ENCODE measurements around the gene NPPA.
A peak's percentile ranks its signal among the peaks of the same experiment; 100 is the strongest.
"Not testable (repeated sequence)": the region's sequence is repeated elsewhere in the genome, so short reads cannot be mapped to it uniquely, and the experiment has no call there.

Gene NPPA

DNA sequence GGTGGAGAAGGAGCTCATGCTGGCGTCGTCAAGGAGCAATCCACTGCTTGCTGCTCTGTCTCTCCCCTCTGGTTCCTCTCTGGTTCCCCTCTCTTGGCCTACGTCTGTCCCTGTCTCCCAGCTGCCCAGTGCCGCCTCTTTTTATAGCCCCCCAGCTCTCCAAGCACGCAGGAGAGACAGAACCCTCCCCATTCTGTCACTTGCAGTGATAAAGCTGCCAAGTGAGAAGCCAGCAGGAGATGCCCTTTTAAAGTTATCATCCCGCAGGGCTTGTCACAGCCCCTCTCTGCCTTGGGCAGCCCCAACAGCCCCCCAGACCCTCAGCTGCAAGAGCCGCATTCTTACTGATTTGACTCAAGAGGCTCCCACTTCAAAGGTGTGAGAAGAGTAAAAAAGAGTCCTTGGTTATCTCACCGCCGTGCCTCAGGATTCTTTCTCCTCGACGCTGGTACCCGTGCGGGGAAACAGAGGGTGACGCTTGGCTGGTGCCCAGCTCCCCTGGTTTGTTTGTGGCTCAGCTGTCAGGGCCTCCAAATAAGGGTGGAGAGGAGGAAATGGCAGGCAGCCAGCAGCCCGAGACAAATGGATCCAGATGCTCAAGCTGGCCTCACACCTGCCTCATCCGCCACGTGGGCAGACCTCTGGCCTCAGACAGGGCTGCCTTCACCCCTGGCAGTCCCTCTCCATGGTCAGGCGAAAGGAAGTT is at the start of gene NPPA:
Gene NPPA (minus strand): TSS at position 117 of the 706 bp plus-strand sequence. CDS start 99 bp downstream, at position 18.
- DNase-seq: no peak

DNA sequence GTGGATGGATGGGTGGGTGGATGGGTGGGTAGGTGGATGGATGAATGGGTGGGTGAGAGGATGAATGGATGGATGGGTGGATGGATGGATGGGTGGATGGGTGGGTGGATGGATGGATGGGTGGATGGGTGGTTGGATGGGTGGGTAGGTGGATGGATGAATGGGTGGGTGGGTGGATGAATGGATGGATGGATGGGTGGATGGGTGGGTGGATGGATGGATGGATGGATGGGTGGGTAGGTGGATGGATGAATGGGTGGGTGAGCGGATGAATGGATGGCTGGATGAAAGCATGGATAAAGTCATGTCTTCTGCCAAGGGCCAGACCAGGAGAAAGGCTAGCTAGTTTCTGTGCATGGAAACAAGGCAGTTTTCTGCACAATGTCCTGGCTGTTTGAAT is 46.9 kb upstream of the NPPA start:
- DNase-seq: not testable (repeated sequence)

DNA sequence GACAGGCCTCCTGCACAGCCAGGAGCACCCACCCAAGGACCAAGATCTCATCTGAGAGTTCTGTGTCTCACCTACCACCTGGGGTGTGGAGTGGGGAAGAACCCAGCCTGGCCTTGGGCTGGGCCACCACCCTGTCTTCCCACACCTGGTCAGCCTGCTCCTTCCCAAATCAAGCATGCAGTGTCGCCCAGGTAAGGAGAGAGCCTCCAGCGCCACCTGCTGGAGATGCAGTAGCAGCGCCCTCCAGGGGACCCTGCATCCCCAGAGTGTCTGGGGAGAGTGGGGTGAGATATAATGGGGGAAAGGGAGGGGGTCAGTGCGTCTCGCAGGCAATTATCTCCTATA is 46.3 kb upstream of the NPPA start:
- DNase-seq: peak in 38 of 56 donors; percentile 2 to 59 (median 24)

DNA sequence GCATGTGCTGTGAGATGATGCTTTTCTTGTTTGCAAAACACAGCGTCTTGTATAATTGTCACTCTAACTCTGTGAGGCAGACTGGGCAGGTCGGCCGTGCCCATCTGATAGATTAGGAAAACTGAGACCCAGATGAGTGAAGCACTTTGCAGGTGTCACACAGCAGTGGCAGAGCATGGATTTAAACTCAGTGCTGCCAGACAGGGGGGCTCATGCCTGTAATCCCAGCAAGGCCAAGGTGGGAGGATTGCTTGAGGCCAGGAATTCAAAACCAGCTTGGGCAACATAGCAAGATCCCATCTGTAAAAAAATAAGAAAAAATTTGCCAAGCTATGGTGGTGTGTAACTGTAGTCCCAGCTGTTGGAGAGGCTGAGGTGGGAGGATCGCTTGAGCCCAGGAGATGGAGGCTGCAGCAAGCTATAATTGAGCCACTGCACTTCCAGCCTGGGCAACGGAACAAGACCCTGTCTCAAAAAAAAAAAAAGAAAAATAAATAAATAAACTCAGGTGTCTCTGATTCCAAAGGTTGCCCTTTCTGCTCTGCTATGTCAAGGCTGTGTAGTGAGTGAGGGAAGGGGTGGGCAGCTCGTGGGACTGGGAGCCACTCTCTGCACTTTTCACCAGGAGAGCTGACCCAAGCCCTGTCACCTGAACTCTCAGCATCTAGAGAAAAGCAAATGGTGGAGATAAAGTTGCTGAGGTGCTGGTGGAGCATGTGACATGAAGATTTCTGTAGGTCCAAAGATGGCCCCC is 44.0 kb upstream of the NPPA start:
- no peak for DNase-seq

DNA sequence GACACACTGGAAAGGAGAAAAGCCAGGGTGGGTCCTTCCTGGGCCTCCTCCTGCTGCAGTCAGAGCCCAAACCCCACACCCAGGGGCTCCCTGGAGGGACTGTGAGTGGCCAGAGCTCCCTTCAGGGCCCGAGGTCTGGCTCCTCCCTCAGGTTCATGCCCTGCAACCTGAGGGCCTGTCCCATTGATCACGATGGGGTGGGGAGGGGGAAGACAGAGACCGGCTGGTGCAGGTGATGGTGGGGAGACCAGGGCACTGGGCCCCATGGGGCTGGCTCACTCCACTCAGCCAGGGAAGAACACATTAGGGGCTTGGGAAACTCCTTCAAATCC is 41.3 kb upstream of the NPPA start:
- DNase-seq: no peak

DNA sequence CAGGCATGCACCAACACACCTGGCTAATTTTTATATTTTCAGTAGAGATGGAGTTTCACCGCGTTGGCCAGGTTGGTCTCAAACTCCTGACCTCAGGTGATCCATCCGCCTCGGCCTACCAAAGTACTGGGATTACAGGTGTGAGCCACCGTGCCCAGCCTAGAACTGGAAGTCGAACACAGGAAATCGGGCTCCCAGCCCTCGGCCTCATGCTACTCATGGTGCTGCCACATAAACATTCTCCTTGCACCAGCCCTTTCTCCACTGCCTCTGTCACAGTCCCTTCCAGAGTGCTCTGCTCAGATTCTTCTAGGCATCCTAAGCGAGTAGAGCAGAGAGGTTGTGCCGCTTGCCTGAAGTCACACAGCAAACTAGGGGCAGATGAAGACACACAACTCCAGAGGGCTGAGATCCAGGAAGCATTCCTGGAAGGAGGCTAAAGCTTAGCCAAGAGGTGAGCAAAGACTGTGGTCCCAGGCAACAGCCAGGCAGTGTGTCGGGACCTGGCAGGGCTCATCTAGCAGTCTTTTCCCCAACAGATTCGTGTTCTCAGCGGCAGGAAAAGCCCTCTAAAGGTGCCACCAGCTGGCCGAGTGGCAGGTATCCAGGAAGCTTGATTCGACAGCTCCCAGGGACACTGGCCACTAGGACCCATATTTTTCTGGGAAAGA is 40.8 kb upstream of the NPPA start:
- DNase-seq: no peak

DNA sequence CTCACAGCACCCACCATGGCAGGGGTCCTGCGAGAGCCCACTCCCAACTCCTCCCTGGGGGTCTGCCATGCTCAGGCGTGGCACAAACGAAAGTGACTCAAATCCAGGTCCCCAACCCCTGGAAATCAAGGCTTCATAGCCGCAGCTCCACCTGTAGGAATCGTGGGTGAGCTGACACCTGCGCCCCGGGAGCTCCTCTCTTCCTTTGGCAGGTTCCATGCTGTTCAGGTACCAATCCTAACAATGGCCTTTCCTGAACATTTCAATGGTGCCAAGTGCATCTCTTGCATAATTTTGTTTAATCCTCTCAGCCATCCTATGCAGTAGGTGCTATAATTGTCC is 40.1 kb upstream of the NPPA start:
- DNase-seq: no peak

DNA sequence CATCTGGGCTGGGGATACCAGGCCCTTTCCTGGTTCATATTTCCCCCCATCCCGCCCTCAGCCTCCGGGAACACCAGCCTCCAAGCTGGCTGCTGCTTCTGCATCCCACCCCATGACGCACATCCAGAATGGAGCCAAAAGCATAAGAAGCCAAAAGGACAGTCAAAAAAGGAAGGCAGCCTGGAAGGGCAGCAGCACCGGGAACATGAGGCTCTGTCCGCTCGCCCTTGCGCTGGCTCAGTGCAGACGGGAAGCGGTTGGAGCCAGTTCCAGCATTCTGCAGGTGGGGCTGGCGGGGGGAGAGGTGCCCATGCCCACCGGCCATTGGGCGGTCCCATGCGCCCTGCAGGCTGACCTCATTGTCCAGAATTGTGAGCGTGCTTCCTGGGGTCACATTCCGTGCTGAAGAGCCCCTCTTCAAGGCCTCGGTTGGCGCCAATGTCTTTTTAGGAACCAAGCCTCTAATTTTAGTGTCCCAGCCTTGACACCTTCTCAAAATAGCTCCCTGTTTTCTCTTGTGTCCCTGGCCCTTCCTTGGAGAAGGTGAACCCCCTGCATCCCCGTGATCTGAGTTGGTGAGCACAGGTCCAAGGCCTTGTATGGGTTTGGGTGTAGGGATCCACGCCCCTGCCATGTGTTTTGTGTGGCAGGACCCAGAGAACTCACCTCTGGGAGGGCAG is 39.5 kb upstream of the NPPA start:
- no peak for DNase-seq

DNA sequence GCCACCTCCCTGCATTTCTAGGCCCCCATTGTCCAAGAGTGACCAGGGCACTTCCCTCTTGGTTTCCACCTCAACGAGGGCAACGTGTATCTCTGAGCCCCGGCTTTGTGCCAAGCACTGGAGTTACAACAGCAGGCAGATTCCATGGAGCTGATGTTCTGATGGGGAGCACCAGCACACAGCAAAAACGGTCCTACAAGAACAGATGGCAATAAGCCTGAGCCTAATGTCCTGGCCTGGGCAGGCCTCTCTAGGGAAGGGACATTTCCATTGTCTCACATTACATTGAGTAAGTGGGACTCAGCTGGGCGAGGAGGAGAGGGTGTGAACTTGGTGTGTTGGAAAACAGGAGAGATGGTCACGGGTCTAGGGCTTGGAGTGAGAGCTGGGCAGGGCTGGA is 38.3 kb upstream of the NPPA start:
- DNase-seq: no peak

DNA sequence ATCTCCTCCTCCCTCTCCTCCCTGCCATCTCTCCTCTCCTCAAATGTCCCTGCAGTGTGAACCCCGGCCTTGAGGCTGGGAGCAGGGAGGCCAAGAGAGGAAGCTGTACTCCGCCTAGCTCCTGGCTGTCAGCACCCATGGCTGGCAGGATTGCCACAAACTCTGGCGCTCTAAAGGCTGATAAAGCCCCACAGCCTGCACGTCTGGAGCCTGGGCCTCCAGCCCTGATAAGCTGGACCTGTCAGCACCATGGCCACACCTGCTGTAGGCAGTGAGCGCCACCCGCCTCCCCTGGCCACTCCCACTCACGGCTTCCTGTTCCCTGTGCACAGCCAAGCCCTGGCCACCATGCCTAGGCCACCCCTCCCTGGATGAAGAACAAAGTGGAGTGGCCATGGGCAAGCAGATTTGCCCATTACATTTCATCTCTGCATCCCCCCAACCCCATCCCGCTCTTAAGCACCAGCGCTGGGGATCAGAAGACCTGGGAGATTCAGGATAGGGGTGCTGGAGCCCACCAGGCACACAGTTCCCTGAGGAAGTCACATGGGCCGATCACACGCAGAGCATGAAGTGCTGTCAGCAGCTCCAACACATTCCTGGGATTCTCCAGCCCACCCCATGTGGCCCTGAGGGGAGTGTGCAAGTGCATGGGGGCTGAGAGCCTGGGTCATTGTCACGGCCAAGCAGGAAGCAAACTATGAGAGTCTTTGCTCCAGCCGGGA is 35.4 kb upstream of the NPPA start:
- no peak for DNase-seq

DNA sequence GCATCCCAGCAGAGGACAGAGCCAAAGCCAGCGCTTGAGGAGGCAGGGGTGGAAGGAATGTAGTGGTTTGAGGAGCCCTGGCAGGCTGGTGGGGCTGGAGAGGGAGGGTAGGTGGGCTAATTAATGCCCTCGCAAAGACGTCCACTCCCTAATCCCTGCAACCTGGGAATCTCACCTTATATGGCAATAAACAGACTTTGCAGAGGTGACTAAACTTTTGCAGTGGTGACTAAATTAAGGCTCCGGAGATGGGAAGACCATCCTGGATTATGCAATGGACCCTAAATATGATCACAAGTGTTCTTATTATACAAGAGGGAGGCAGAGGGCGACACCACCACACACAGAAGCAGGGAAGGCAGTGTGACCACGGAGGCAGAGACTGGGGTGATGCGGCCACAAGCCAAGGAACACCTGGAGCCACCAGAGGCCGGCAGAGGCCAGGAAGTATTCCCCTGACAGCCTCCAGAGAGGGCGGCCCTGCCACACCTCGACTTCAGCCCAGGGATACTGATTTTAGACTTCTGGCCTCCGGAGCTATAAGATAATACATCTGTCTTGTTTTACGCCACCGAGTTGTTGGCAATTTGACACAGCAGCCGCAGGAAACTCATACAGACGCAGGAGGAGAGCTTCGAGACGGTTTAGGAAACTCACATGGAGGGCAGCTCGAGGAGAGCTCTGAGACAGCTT is 34.3 kb upstream of the NPPA start:
- DNase-seq: no peak

DNA sequence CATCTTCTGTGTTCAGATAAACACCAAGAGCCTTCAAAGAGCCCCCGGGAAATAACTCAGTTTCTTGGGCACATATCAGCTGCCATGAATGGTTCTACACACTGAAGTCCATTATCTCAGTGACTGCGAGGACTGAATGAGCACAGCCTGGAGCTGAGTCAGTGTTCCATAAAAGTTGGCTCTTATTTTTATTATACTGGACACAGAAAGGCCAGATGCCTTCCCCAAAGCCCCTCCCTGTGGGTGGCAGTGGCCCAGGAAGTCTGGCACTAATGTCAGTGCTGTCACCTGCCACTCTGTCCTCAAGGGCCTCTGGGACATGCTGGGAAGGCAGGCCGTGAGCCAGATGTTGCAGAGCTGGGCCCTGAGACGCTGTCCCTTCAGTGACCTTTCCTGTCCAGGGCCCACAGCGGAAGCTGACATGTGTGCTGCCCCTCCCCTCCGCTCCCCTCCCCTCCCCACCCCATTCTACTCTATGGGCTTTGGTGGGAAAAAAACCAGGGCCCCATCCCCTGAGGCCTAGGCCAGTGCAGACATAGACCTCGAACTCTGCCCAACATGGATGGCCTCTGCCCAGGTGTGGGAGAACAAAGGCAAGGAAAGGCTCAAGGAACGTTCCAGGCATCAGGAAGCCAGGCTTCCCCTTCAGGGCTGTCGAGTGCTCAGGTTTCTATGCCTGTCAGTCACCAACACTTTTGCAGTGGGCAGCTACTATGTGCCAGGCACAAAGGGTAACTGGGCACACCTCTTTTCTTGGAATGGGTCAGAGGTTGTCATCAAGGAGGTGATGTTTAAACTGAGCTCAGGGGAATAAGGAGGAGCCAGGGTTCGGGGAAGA is 33.5 kb upstream of the NPPA start:
- peak in 38 of 56 donors; percentile 4 to 74 (median 19) for DNase-seq

DNA sequence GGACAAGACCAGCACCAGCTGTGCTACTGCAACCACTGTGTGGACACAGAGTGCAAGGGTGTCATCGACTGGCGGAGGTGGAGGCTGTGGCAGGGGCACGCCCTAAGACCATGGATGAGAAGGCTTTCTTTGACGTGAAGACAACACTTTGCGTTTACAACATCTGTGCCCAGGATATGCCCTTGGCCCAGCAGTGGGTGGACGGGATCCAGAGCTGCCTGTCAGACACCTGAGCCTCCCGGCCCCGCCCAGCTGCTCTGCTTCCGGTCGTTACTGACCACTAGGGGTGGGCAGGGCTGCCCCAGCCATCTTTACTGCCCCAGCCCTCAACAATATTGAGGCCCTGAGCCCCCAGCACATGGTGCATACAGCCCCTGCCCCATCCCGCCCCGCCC is 32.6 kb upstream of the NPPA start:
- no peak for DNase-seq

DNA sequence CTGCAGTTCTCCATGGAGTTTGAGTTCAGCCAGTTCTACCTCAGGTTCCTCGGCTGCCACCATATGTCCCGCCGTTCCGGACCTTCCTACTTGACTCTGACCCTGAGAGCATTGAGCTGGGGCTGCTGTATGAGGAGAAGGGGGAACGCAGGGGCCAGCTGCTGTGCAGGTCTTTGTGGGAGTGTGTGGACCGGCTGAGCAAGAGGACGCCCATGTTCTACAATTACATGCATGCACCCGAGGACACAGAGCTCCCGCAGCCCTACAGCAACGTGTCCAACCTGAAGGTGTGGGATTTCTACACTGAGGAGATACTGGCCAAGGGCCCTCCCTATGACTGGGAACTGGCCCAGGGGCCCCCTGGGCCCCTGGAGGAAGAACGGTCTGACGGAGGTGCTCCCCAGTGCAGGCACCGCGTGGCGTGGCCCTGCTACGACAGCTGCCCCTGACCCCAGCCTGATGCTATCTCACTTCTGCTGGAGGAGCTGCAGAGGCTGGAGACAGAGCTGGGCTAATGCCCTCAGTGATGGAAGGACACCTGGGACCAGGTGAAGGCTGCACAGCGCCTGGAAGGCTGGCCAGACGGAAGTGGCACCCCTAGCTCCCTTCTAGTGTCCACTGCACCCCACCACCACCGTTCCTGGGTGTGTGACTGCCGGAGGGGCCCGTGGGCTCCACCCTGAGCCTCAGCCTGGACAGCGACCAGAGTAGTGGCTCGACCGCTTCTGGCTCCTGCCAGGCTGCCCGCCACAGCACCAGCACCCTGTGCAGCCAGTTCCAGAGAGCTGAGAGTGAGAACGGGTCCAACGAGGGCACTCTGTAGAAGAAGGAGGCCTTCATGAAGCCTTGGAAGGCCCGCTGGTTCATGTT is 32.0 kb upstream of the NPPA start:
- DNase-seq: no peak

DNA sequence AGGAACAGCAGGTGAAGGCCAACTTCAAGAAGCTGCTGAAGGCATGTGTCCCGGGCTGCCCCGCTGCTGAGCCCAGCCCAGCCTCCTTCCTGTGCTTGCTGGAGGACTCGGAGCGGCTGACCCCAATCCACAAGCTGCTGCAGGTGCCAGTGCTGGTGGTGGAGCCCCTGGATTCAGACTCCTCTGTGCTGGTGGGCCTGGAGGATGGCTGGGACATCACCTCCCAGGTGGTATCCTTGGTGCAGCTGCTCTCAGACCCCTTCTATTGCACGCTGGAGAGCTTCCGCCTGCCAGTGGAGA is 31.3 kb upstream of the NPPA start:
- DNase-seq: no peak

DNA sequence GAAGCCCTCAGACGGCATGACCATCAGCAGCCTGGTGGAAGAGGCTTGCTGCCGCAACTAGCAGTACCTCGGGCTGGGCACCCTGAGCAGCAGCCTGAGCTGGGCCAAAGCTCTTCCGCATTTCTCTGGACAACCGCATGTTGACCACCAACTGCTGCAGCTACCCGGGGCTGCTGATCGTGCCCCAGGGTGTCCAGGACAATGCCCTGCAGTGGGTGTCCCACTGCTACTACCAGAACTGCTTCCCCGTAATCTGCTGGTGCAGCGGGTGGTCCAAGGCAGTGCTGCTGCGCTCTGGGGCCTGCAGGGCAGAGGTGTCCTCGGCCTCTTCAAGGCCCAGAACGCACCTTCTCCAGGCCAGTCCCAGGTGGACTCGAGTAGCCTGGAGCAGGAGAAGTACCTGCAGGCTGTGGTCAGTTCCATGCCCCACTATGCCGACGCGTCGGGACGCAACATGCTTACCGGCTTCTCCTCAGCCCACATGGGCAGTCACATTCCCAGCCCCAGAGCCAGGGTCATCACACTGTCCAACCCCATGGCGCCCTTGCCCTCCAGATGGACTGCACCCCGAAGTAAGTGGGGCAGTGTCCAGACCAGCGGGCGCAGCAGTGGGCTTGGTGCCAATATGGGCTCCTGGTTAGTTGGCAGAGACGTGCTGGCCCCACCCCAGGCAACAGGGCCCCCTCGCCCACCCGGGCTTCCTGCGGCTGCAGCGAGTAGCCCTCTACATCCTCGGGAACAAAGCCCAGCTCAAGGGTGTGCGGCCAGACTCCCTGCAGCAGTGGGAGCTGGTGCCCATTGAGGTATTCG is 30.7 kb upstream of the NPPA start:
- no peak for DNase-seq

DNA sequence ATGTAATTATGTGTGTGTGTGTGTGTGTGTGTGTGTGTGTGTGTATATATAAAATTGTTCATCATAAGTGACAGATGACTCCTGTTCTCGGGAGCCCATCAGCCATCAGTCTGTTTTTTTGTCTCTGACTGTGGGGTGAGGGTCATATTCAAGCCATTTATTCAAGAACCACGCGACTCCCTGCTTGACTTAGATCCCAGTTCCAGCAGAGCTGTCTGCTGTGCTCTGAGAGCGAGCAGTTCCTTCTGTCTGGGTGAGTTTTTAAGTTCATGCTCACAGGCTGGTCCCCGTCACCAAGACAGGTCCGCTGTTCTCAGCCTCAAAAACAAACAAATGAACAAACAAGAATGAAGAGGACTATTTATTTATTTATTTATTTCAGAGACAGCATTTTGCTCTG is 29.5 kb upstream of the NPPA start:
- DNase-seq: no peak

DNA sequence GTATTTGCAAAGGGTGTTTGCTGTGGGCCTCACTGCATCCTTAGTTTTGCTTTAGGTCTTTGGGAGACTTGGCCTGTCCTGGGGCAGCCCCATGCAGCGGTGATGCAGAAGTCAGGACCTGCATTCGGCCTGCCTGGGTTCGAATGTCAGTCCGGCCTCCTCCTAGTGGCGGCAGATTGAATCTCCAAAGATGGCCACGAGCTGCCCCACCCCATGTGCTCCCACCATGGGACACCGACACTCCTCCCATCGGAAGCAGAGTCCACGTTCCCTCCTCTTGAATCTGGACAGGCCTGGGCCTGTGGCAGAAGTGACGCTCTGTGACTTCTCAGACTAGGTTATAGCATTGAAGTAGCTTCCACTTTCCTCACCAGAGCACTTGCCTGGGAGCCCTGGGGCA is 27.5 kb upstream of the NPPA start:
- DNase-seq: no peak
